HL-60/S4 treated with phorbol 12-myristate 13-acetate at 8.2 ng/mL for 4 days and 3 days (cell line): ENCODE measurements around the gene BBS9.
"Not testable (repeated sequence)": the region's sequence is repeated elsewhere in the genome, so short reads cannot be mapped to it uniquely, and the experiment has no call there.

Experiments used
- in situ Hi-C: fragments of 300-500 bp; cut with MboI; formaldehyde crosslinking; loops from 2 replicates; pipeline ENCODE4 v1.15.0; 2022; ENCODE audit warnings: low sequenced_read_pairs

The BBS9 gene

GRCh38 chr7:33193308-33193864 lies 64.0 kb downstream of the BBS9 start:
- in situ Hi-C loops, result no loop called here

- in situ Hi-C loops, result no loop called here
Measured at GRCh38 chr7:33195264-33195663, 65.9 kb downstream of the BBS9 start.

- in situ Hi-C loops, result no loop called here
Measured at GRCh38 chr7:33196221-33196620, 66.9 kb downstream of the BBS9 start.

GRCh38 chr7:33200282-33200681 lies 70.9 kb downstream of the BBS9 start:
- in situ Hi-C loops, result no loop called here

GRCh38 chr7:33201821-33202220 lies 72.5 kb downstream of the BBS9 start:
- in situ Hi-C loops, result no loop called here

- in situ Hi-C loops, result no loop called here
Measured at GRCh38 chr7:33210958-33211357, 81.6 kb downstream of the BBS9 start.

GRCh38 chr7:33212144-33212543 lies 82.8 kb downstream of the BBS9 start:
- in situ Hi-C loops, result no loop called here

GRCh38 chr7:33215992-33216391 lies 86.6 kb downstream of the BBS9 start:
- in situ Hi-C loops, result no loop called here

GRCh38 chr7:33217595-33217994 lies 88.2 kb downstream of the BBS9 start:
- in situ Hi-C loops, result no loop called here

- in situ Hi-C loops, result not testable (repeated sequence)
Measured at GRCh38 chr7:33218841-33219535, 89.6 kb downstream of the BBS9 start.

GRCh38 chr7:33220231-33220630 lies 90.9 kb downstream of the BBS9 start:
- in situ Hi-C loops, result no loop called here

GRCh38 chr7:33221390-33221789 lies 92.0 kb downstream of the BBS9 start:
- in situ Hi-C loops, result no loop called here

GRCh38 chr7:33232632-33233145 lies 103.3 kb downstream of the BBS9 start:
- in situ Hi-C loops, result no loop called here

GRCh38 chr7:33233659-33234058 lies 104.3 kb downstream of the BBS9 start:
- in situ Hi-C loops, result no loop called here

- in situ Hi-C loops, result no loop called here
Measured at GRCh38 chr7:33237036-33237435, 107.7 kb downstream of the BBS9 start.

GRCh38 chr7:33243319-33243881 lies 114.0 kb downstream of the BBS9 start:
- in situ Hi-C loops, result no loop called here

GRCh38 chr7:33248671-33249070 lies 119.3 kb downstream of the BBS9 start:
- in situ Hi-C loops, result no loop called here

- in situ Hi-C loops, result no loop called here
Measured at GRCh38 chr7:33250421-33250871, 121.1 kb downstream of the BBS9 start.

- in situ Hi-C loops, result no loop called here
Measured at GRCh38 chr7:33251301-33251700, 121.9 kb downstream of the BBS9 start.

- in situ Hi-C loops, result no loop called here
Measured at GRCh38 chr7:33258491-33258951, 129.2 kb downstream of the BBS9 start.

GRCh38 chr7:33261585-33261984 lies 132.2 kb downstream of the BBS9 start:
- in situ Hi-C loops, result no loop called here

- in situ Hi-C loops, result no loop called here
Measured at GRCh38 chr7:33262476-33262875, 133.1 kb downstream of the BBS9 start.
